ENCODE results near the gene KIAA1191. TPM values are rescaled to one million over a fixed set of nuclear protein-coding genes. Genes with fewer than 3 reads are reported as not detected.

KIAA1191 gene
- total and polyA plus RNA-seq, 9 of the 15 experiments (the other 6 are each of a cell fraction or from before 2014, with no cell fraction given), result 31.0 to 80.2 (median 45.7) TPM

DNA sequence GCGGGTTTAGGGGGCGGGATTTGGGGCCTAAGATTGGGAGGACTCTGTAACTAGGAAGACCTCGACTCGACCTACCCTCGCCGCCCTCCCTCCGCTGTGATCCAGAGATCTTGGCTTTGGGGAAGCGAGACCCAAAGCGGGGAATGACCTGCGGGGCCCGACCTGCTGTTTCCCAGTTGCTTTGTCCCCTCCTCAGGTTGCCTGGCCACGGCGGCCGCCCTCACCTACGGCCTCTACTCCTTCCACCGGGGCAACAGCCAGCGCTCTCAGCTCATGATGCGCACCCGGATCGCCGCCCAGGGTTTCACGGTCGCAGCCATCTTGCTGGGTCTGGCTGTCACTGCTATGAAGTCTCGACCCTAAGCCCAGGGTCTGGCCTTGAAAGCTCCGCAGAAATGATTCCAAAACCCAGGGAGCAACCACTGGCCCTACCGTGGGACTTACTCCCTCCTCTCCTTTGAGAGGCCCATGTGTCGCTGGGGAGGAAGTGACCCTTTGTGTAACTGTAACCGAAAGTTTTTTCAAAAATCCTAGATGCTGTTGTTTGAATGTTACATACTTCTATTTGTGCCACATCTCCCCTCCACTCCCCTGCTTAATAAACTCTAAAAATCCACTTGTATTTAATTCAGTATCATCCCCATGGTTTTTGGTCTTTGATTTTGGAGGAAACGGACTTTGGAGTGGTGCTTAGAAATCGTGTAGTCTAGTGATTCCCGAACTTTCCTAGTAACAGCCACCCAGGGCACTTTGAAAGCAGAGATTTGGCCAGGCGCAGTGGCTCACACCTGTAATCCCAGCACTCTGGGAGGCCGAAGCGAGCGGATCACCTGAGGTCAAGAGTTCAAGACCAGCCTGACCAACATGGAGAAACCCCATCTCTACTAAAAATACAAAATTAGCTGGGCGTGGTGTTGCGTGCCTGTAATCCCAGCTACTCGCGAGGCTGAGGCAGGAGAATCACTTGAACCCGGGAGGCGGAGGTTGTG, 27.9 kb upstream of the KIAA1191 start (continued):
- TF ChIP-seq KDM5B (IDR thresholded peaks at IDR 0.05; ENCODE audit: insufficient replicate concordance, low read depth, low read length) (no peak), DPF2 (IDR thresholded peaks at IDR 0.05) (no peak), ARHGAP35 (IDR thresholded peaks at IDR 0.05; ENCODE audit: partially characterized antibody) (no peak), ZC3H11A (IDR thresholded peaks at IDR 0.05; ENCODE audit: low read depth, low read length) (no peak), GTF2F1 (IDR thresholded peaks at IDR 0.05; ENCODE audit: low read depth, low read length) (no peak), ETV6 (IDR thresholded peaks at IDR 0.05; ENCODE audit: borderline replicate concordance in 1 of 2, low read depth in 2 of 2, low read length in 1 of 2) (no peak), ETV6 (CRISPR knock-in tag; IDR thresholded peaks at IDR 0.05; ENCODE audit: borderline replicate concordance) (no peak), RBM22 (IDR thresholded peaks at IDR 0.05; ENCODE audit: low read depth, low read length, poor library complexity, severe bottlenecking) (peak; percentile 72), NEUROD1 (IDR thresholded peaks at IDR 0.05; ENCODE audit: borderline replicate concordance, low read depth, low read length, partially characterized antibody) (no peak)
- TF ChIP-seq, protein P1, sequence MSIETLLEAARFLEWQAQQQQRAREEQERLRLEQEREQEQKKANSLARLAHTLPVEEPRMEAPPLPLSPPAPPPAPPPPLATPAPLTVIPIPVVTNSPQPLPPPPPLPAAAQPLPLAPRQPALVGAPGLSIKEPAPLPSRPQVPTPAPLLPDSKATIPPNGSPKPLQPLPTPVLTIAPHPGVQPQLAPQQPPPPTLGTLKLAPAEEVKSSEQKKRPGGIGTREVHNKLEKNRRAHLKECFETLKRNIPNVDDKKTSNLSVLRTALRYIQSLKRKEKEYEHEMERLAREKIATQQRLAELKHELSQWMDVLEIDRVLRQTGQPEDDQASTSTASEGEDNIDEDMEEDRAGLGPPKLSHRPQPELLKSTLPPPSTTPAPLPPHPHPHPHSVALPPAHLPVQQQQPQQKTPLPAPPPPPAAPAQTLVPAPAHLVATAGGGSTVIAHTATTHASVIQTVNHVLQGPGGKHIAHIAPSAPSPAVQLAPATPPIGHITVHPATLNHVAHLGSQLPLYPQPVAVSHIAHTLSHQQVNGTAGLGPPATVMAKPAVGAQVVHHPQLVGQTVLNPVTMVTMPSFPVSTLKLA (conservative IDR thresholded peaks at IDR 0.05), result no peak
- TF ChIP-seq, protein P2, sequence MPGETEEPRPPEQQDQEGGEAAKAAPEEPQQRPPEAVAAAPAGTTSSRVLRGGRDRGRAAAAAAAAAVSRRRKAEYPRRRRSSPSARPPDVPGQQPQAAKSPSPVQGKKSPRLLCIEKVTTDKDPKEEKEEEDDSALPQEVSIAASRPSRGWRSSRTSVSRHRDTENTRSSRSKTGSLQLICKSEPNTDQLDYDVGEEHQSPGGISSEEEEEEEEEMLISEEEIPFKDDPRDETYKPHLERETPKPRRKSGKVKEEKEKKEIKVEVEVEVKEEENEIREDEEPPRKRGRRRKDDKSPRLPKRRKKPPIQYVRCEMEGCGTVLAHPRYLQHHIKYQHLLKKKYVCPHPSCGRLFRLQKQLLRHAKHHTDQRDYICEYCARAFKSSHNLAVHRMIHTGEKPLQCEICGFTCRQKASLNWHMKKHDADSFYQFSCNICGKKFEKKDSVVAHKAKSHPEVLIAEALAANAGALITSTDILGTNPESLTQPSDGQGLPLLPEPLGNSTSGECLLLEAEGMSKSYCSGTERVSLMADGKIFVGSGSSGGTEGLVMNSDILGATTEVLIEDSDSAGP (CRISPR knock-in tag; IDR thresholded peaks at IDR 0.05), result no peak
- TF ChIP-seq, protein P3, sequence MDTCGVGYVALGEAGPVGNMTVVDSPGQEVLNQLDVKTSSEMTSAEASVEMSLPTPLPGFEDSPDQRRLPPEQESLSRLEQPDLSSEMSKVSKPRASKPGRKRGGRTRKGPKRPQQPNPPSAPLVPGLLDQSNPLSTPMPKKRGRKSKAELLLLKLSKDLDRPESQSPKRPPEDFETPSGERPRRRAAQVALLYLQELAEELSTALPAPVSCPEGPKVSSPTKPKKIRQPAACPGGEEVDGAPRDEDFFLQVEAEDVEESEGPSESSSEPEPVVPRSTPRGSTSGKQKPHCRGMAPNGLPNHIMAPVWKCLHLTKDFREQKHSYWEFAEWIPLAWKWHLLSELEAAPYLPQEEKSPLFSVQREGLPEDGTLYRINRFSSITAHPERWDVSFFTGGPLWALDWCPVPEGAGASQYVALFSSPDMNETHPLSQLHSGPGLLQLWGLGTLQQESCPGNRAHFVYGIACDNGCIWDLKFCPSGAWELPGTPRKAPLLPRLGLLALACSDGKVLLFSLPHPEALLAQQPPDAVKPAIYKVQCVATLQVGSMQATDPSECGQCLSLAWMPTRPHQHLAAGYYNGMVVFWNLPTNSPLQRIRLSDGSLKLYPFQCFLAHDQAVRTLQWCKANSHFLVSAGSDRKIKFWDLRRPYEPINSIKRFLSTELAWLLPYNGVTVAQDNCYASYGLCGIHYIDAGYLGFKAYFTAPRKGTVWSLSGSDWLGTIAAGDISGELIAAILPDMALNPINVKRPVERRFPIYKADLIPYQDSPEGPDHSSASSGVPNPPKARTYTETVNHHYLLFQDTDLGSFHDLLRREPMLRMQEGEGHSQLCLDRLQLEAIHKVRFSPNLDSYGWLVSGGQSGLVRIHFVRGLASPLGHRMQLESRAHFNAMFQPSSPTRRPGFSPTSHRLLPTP (IDR thresholded peaks at IDR 0.05; ENCODE audit: borderline replicate concordance, extremely low read depth, insufficient read length), result no peak
- TF ChIP-seq, protein P4, sequence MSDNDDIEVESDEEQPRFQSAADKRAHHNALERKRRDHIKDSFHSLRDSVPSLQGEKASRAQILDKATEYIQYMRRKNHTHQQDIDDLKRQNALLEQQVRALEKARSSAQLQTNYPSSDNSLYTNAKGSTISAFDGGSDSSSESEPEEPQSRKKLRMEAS (CRISPR knock-in tag; IDR thresholded peaks at IDR 0.05), result no peak
- TF ChIP-seq, protein P5, sequence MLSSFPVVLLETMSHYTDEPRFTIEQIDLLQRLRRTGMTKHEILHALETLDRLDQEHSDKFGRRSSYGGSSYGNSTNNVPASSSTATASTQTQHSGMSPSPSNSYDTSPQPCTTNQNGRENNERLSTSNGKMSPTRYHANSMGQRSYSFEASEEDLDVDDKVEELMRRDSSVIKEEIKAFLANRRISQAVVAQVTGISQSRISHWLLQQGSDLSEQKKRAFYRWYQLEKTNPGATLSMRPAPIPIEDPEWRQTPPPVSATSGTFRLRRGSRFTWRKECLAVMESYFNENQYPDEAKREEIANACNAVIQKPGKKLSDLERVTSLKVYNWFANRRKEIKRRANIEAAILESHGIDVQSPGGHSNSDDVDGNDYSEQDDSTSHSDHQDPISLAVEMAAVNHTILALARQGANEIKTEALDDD (IDR thresholded peaks at IDR 0.05), result no peak
